Measurements from ENCODE around the gene MX1. TPM values are rescaled to one million over a fixed set of nuclear protein-coding genes. Genes with fewer than 3 reads are reported as not detected.
A peak's percentile ranks its signal among the peaks of the same experiment; 100 is the strongest.

MX1 gene, protein sequence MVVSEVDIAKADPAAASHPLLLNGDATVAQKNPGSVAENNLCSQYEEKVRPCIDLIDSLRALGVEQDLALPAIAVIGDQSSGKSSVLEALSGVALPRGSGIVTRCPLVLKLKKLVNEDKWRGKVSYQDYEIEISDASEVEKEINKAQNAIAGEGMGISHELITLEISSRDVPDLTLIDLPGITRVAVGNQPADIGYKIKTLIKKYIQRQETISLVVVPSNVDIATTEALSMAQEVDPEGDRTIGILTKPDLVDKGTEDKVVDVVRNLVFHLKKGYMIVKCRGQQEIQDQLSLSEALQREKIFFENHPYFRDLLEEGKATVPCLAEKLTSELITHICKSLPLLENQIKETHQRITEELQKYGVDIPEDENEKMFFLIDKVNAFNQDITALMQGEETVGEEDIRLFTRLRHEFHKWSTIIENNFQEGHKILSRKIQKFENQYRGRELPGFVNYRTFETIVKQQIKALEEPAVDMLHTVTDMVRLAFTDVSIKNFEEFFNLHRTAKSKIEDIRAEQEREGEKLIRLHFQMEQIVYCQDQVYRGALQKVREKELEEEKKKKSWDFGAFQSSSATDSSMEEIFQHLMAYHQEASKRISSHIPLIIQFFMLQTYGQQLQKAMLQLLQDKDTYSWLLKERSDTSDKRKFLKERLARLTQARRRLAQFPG
- 10 to 100 TPM in 1 of 4 donors, 1 to 10 TPM in 3; 4.3 to 16.4 (median 8.5) TPM for total RNA-seq

DNA sequence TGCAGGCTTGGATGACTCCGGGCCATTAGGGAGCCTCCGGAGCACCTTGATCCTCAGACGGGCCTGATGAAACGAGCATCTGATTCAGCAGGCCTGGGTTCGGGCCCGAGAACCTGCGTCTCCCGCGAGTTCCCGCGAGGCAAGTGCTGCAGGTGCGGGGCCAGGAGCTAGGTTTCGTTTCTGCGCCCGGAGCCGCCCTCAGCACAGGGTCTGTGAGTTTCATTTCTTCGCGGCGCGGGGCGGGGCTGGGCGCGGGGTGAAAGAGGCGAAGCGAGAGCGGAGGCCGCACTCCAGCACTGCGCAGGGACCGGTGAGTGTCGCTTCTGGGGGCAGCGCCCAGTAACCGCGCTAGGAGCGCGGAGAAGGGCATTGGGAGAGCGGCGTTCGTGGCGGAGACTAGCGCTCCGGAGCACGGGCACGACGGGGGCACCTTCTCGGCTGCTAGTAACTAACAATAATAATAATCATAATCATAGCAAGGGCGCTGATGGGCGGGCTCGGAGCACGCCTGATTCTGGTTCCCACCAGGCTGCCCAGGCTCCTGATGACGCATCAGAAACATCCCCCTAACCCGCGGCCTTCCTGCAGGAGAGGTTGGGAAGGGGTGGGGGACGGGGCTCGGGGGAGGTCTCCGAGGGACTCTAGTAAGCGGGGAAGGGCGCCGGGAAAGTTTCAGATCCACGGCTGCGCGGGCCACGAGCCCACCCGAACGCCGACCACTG lies at the start of gene MX1:
MX1 (plus strand) TSS at position 286 of the 722 bp plus-strand sequence. CDS start 5,832 bp downstream, outside the sequence.
- Histone ChIP-seq H3K36me3 (peaks cover 5% of the 10 kb centered on the region), H3K4me1 (peaks cover 21% of the 10 kb centered on the region), H3K27ac (peak within 1 kb of the TSS; percentile 45), H3K27me3 (no peaks in the 10 kb centered on the region), H3K4me3 (peak within 1 kb of the TSS; percentile 66), H3K9me3 (no peaks in the 10 kb centered on the region)
- TF ChIP-seq EP300 (IDR thresholded peaks at IDR 0.05) (no peak), POLR2AphosphoS5 (IDR thresholded peaks at IDR 0.05) (peak in 2 of 3 donors; percentile 60 to 77), POLR2A (IDR thresholded peaks at IDR 0.05) (peak in 1 of 2 donors; percentile 59)
- TF ChIP-seq, protein P1, sequence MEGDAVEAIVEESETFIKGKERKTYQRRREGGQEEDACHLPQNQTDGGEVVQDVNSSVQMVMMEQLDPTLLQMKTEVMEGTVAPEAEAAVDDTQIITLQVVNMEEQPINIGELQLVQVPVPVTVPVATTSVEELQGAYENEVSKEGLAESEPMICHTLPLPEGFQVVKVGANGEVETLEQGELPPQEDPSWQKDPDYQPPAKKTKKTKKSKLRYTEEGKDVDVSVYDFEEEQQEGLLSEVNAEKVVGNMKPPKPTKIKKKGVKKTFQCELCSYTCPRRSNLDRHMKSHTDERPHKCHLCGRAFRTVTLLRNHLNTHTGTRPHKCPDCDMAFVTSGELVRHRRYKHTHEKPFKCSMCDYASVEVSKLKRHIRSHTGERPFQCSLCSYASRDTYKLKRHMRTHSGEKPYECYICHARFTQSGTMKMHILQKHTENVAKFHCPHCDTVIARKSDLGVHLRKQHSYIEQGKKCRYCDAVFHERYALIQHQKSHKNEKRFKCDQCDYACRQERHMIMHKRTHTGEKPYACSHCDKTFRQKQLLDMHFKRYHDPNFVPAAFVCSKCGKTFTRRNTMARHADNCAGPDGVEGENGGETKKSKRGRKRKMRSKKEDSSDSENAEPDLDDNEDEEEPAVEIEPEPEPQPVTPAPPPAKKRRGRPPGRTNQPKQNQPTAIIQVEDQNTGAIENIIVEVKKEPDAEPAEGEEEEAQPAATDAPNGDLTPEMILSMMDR (IDR thresholded peaks at IDR 0.05) = no peak
- peak; percentile 79 to 91 for DNase-seq (ENCODE audit: low spot score in 2 of 2)
- under 1% methylated on average over 33 of the region's 65 CpGs for WGBS

DNA sequence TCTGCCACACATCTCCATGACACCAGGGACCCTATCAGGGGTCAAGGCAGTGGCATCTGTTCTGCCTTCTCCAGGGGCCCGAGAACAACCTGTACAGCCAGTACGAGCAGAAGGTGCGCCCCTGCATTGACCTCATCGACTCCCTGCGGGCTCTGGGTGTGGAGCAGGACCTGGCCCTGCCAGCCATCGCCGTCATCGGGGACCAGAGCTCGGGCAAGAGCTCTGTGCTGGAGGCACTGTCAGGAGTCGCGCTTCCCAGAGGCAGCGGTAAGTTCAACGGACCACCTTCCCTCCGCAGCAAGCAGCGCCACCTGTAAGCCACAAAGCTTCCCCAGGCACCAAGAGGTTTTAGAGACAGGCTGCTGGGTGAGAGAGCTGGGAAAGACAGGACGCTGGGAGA lies 48.3 kb upstream of the MX1 start:
- no peak for DNase-seq (ENCODE audit: low spot score in 2 of 2)
- H3K27ac ChIP-seq = no peak overlapping the region
- no peaks in the 10 kb centered on the region for H3K27me3 ChIP-seq
- H3K9me3 ChIP-seq = no peaks in the 10 kb centered on the region
- 57% methylated on average over 16 of the region's 16 CpGs for WGBS
- no peak overlapping the region for H3K4me3 ChIP-seq
- peaks cover 25% of the 10 kb centered on the region for H3K36me3 ChIP-seq
- H3K4me1 ChIP-seq = peaks cover 8% of the 10 kb centered on the region
- TF ChIP-seq POLR2A (IDR thresholded peaks at IDR 0.05) (no peak), POLR2AphosphoS5 (IDR thresholded peaks at IDR 0.05) (no peak), EP300 (IDR thresholded peaks at IDR 0.05) (no peak)
- TF ChIP-seq, protein P1 (IDR thresholded peaks at IDR 0.05) = no peak

DNA sequence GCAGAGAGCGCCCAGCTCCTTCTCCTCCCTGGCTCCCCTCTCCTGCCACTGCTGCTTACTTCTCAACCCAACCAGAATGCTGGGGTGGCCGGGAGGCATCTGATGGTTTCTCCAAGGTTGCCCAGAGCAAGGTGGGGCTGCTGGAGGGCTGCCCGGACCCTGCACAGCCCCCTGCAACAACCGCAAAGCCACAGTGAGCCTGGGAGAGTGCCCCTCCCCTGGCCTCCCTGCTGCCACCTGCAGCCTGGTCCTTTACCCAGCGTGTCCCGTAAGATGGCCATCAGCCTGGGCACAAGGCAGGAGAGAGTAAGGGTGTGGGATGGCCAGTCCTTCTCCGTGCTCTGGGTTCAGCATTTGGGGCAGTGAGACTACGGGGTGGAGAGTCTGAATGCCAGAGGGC lies 47.2 kb upstream of the MX1 start:
- Histone ChIP-seq H3K4me1 (peaks cover 8% of the 10 kb centered on the region), H3K27ac (no peak overlapping the region), H3K4me3 (no peak overlapping the region), H3K27me3 (no peaks in the 10 kb centered on the region), H3K9me3 (no peaks in the 10 kb centered on the region), H3K36me3 (peaks cover 25% of the 10 kb centered on the region)
- 97% methylated on average over 7 of the region's 8 CpGs for WGBS
- TF ChIP-seq POLR2A (IDR thresholded peaks at IDR 0.05) (no peak), POLR2AphosphoS5 (IDR thresholded peaks at IDR 0.05) (no peak)
- no peak for DNase-seq (ENCODE audit: low spot score in 2 of 2)

DNA sequence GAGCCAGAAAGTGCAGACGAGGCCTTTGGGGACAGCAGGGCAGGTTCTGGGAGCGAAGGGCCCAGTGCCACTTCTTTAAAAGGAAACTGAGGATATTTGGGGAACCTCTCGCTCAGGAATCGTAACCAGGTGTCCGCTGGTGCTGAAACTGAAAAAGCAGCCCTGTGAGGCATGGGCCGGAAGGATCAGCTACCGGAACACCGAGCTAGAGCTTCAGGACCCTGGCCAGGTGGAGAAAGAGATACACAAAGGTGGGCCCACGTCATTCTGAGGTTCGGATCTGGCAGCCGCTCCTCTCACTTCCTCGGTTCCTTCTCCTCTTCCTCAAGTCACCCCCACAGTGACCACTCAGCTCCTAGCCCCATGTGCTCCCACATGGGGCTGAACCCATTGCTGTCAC lies 46.1 kb upstream of the MX1 start:
- WGBS = 91% methylated on average over 12 of the region's 12 CpGs
- TF ChIP-seq EP300 (IDR thresholded peaks at IDR 0.05) (no peak), POLR2A (IDR thresholded peaks at IDR 0.05) (no peak), POLR2AphosphoS5 (IDR thresholded peaks at IDR 0.05) (no peak)
- TF ChIP-seq, protein P1 (IDR thresholded peaks at IDR 0.05) = no peak
- Histone ChIP-seq H3K36me3 (peaks cover 25% of the 10 kb centered on the region), H3K4me1 (peaks cover 8% of the 10 kb centered on the region), H3K27me3 (no peaks in the 10 kb centered on the region), H3K27ac (no peak overlapping the region), H3K9me3 (no peaks in the 10 kb centered on the region), H3K4me3 (no peak overlapping the region)
- DNase-seq (ENCODE audit: low spot score in 2 of 2) = no peak

DNA sequence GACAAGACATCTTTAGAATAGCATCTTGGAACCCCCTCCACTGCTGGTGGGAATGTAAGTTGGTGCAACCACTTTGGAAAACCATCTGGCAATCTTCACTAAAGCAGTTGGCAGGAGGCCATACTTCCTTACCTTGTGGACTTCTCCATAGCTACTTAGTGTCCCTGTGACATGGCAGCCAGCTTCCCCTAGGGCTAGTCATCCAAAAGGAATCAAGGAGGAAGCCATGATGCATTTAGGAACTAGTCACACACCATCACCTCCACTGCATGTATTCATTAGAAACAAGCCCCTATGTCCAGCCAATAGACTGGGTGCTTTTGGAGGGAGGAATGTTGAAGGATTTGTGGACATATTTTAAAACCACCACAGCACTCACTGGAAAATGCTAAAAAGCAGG lies 44.3 kb upstream of the MX1 start:
- Histone ChIP-seq H3K36me3 (peaks cover 25% of the 10 kb centered on the region), H3K9me3 (no peaks in the 10 kb centered on the region), H3K27me3 (no peaks in the 10 kb centered on the region), H3K4me3 (no peak overlapping the region), H3K27ac (no peak overlapping the region), H3K4me1 (peaks cover 12% of the 10 kb centered on the region)
- TF ChIP-seq EP300 (IDR thresholded peaks at IDR 0.05) (no peak), POLR2A (IDR thresholded peaks at IDR 0.05) (no peak), POLR2AphosphoS5 (IDR thresholded peaks at IDR 0.05) (no peak)
- TF ChIP-seq, protein P1 (IDR thresholded peaks at IDR 0.05) = no peak
- no peak for DNase-seq (ENCODE audit: low spot score in 2 of 2)
